Nephron progenitor cell (in vitro differentiated cells): ENCODE results near the gene SCMH1.
A peak's percentile ranks its signal among the peaks of the same experiment; 100 is the strongest.

Experiments
- DNase-seq: peaks from one replicate; pipeline ENCODE4 v3.0.0; 2021
- H3K27ac Mint-ChIP-seq: 2 replicates; pipeline ENCODE4 v1.8.0; 2021; ENCODE audit warnings: mild to moderate bottlenecking, moderate library complexity, mixed read lengths
- H3K27me3 Mint-ChIP-seq: 2 replicates; pipeline ENCODE4 v1.8.0; 2021; ENCODE audit warnings: mild to moderate bottlenecking, low read depth, mixed read lengths; ENCODE audit not compliant: poor library complexity
- H3K36me3 Mint-ChIP-seq: 2 replicates; pipeline ENCODE4 v1.8.0; 2021; ENCODE audit warnings: low read depth, mixed read lengths
- H3K4me1 Mint-ChIP-seq: 2 replicates; pipeline ENCODE4 v1.8.0; 2021; ENCODE audit warnings: mixed read lengths
- H3K4me3 Mint-ChIP-seq: 2 replicates; pipeline ENCODE4 v1.8.0; 2021; ENCODE audit warnings: mild to moderate bottlenecking, moderate library complexity, mixed read lengths
- H3K9me3 Mint-ChIP-seq: 2 replicates; pipeline ENCODE4 v1.8.0; 2021; ENCODE audit warnings: mild to moderate bottlenecking, moderate library complexity, mixed read lengths
- TF ChIP-seq, protein P1 (sequence below): fragments of 200-600 bp; sonication (generic); IDR thresholded peaks from 2 replicates; pipeline ENCODE4 v1.5.0; 2021; ENCODE audit warnings: antibody characterized with exemption

Gene SCMH1

DNA sequence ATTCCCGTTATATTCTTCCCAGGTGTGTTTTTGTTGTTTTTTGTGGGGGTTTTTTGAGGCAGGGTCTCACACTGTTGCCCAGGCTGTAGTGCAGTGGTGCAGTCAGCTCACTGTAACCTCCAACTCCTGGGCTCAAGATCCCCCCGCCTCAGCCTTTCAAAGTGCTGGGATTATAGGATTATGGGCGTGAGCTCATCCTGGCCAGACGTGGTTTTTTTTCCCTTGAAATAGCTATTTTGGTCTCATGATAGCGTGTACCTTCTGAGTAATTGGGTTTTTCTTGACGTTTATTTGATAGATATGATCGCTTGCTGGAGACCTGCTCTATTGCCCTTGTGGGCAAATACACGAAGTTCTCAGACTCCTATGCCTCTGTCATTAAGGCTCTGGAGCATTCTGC lies 245.0 kb downstream of the SCMH1 start:
- H3K27ac Mint-ChIP-seq: no peak overlapping the region
- TF ChIP-seq, protein P1, sequence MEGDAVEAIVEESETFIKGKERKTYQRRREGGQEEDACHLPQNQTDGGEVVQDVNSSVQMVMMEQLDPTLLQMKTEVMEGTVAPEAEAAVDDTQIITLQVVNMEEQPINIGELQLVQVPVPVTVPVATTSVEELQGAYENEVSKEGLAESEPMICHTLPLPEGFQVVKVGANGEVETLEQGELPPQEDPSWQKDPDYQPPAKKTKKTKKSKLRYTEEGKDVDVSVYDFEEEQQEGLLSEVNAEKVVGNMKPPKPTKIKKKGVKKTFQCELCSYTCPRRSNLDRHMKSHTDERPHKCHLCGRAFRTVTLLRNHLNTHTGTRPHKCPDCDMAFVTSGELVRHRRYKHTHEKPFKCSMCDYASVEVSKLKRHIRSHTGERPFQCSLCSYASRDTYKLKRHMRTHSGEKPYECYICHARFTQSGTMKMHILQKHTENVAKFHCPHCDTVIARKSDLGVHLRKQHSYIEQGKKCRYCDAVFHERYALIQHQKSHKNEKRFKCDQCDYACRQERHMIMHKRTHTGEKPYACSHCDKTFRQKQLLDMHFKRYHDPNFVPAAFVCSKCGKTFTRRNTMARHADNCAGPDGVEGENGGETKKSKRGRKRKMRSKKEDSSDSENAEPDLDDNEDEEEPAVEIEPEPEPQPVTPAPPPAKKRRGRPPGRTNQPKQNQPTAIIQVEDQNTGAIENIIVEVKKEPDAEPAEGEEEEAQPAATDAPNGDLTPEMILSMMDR: no peak
- DNase-seq: no peak
- H3K9me3 Mint-ChIP-seq: no peaks in the 10 kb centered on the region
- no peaks in the 10 kb centered on the region for H3K27me3 Mint-ChIP-seq
- peaks cover 89% of the 10 kb centered on the region for H3K36me3 Mint-ChIP-seq
- no peaks in the 10 kb centered on the region for H3K4me1 Mint-ChIP-seq
- no peak overlapping the region for H3K4me3 Mint-ChIP-seq

DNA sequence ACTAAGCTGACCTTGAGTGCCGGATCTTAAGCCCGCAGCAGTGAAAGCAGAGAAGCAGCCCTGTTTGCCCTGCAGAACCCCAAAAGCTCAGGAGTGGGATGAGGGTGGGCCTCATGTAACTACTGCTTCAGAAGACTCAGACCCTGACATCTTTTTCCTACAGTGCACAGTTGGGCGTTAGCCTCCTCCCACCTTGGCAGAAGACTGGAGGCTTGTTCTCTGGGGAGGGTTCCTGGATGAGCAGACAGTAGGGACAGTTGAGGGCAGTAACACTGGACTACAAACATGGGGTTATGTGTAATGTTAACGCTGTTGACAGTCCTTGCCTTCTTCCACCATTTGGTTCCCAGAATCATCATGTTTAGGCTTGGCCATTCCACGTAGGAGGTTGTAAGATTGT lies 253.0 kb downstream of the SCMH1 start:
- Mint-ChIP-seq H3K27ac (no peak overlapping the region), H3K36me3 (peaks cover 89% of the 10 kb centered on the region), H3K27me3 (peaks cover 3% of the 10 kb centered on the region), H3K4me3 (no peak overlapping the region), H3K9me3 (no peaks in the 10 kb centered on the region), H3K4me1 (peaks cover 36% of the 10 kb centered on the region)
- TF ChIP-seq, protein P1: no peak
- no peak for DNase-seq

DNA sequence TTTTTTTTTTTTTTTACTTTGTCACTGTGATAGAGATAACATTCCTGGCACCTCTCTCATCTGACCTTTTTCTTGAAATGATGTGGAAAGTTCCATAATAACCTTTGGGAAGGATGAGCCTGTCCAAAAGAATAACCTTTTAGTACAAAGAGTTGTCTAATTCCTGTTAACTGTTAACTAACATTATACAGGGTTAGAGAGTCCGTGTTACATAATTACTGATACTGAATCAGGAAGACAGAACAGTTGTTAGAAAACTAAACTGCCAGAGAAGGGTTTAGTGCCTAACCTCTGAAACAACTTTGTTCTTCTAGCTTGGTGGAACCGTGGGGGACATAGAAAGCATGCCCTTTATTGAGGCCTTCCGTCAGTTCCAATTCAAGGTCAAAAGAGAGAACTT lies 253.8 kb downstream of the SCMH1 start:
- Mint-ChIP-seq H3K4me3 (no peak overlapping the region), H3K4me1 (peaks cover 44% of the 10 kb centered on the region), H3K36me3 (peaks cover 86% of the 10 kb centered on the region), H3K27ac (no peak overlapping the region), H3K9me3 (no peaks in the 10 kb centered on the region), H3K27me3 (peaks cover 3% of the 10 kb centered on the region)
- no peak for DNase-seq
- TF ChIP-seq, protein P1: no peak

DNA sequence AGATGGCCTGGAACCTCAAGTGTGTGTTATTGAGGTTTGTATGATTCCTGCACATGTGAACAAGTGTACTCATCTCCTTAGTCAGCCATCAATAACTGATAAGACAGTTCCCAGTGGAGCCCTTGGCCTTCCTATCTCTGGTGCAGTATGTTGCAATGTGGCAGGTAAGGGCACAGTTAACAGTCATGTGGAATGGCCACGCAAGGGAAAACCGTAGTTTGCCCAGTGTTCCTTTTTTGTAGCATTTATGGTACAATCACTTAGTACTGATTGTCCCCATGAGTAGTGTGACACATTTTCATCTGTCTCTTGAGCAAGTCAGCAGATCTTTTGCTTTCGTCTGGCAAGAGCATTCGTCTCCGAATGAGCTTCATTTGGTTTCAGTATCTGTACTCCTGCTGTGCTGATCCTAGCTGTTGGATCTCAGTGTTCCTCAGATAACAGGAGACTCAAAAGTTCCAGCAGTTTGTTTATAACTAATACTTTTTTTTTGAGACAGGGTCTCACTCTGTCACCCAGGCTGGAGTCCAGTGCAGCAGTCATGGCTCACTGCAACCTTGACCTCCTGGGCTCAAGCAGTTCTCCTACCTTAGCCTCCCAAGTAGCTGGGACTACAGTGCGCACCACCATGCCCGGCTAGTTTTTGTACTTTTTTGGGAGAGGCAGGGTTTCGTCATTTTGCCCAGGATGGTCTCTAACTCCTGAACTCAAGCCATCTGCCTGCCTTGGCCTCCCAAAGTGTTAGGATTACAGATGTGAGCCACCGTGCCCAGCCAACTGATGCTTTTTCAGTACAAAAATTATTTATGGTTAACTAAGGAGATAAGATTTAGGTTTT lies 254.4 kb downstream of the SCMH1 start:
- DNase-seq: no peak
- Mint-ChIP-seq H3K27me3 (peaks cover 3% of the 10 kb centered on the region), H3K27ac (peak overlapping the region; percentile 62), H3K9me3 (no peaks in the 10 kb centered on the region), H3K4me3 (no peak overlapping the region), H3K36me3 (peaks cover 81% of the 10 kb centered on the region), H3K4me1 (peaks cover 50% of the 10 kb centered on the region)
- TF ChIP-seq, protein P1: no peak

DNA sequence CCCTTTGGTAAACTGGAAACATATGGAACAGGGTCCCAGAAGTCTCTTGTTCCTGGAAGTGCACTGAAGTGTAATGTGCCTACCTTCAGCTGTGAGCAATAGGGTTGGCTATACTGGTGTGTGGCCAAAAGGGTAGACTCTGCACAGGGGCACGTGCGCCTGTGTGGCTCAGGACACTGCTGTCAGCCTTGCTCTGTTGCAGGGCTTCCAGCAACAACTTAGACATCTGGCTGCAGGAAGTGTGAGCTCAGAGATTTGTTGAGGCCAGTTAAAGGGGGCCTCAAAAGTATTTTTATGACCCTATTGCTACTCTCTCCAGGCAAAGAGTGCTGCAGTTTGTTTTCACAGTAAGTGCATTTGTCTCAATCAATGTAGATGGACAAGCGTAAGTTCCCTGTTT lies 255.2 kb downstream of the SCMH1 start:
- Mint-ChIP-seq H3K27ac (peak overlapping the region; percentile 62), H3K9me3 (no peaks in the 10 kb centered on the region), H3K27me3 (peaks cover 3% of the 10 kb centered on the region), H3K4me1 (peaks cover 57% of the 10 kb centered on the region), H3K4me3 (no peak overlapping the region), H3K36me3 (peaks cover 75% of the 10 kb centered on the region)
- TF ChIP-seq, protein P1: no peak
- DNase-seq: no peak

DNA sequence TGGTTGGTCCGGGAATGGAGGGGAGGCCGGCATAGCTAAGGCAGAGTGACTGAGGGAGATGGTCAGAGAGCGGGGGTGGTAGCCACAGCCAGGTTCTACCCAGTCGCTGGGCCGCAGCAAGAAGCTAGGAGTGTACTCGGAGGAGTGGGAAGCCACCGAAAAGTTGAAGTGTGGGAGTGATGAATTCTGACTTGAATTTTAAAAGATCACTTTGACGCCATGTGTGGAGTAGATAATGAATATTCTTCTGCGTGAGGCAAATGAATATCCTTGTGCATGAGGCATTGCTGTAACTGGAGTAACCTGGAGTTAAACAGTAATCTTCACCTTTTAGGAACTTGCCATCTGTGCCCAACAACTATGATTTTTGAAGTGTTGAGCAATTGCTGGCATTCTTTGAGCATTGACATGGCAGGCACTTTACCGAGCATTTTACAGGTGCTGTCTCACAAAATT lies 255.8 kb downstream of the SCMH1 start:
- H3K36me3 Mint-ChIP-seq: peaks cover 69% of the 10 kb centered on the region
- peak overlapping the region; percentile 80 for H3K27ac Mint-ChIP-seq
- peaks cover 63% of the 10 kb centered on the region for H3K4me1 Mint-ChIP-seq
- peaks cover 3% of the 10 kb centered on the region for H3K27me3 Mint-ChIP-seq
- no peak for DNase-seq
- peak overlapping the region; percentile 64 for H3K4me3 Mint-ChIP-seq
- no peaks in the 10 kb centered on the region for H3K9me3 Mint-ChIP-seq
- TF ChIP-seq, protein P1: no peak
